ENCODE data around the gene KPNA6. TPM values are rescaled to one million over a fixed set of nuclear protein-coding genes. Genes with fewer than 3 reads are reported as not detected.

KPNA6 gene
- total and polyA plus RNA-seq, 2 of the 13 experiments (the other 11 are each of a cell fraction or from before 2014, with no cell fraction given) = 22.0 to 47.5 TPM

- TF ChIP-seq ATF4 (CRISPR knock-in tag; IDR thresholded peaks at IDR 0.05) = peak in 1 of 2 experiments; percentile 36; a peak in 2 of 4 replicates
- TF ChIP-seq NR2F1 (CRISPR knock-in tag; IDR thresholded peaks at IDR 0.05) = no peak
- no peak for TF ChIP-seq THYN1 (CRISPR knock-in tag; IDR thresholded peaks at IDR 0.05; ENCODE audit: borderline replicate concordance, low read depth)
- no peak for TF ChIP-seq MAF1 (CRISPR knock-in tag; IDR thresholded peaks at IDR 0.05; ENCODE audit: borderline replicate concordance)
- no peak for TF ChIP-seq HIC2 (CRISPR knock-in tag; IDR thresholded peaks at IDR 0.05; ENCODE audit: low read depth)
- TF ChIP-seq ZFAT (CRISPR knock-in tag; conservative IDR thresholded peaks at IDR 0.05) = no peak
- no peak for TF ChIP-seq TEAD3 (CRISPR knock-in tag; optimal IDR thresholded peaks at IDR 0.05; ENCODE audit: borderline replicate concordance)
- no peak for TF ChIP-seq RAD21 (CRISPR knock-in tag; IDR thresholded peaks at IDR 0.05)
- no peak for TF ChIP-seq ZNF142 (CRISPR knock-in tag; IDR thresholded peaks at IDR 0.05)
- no peak for TF ChIP-seq GRHL1 (CRISPR knock-in tag; conservative IDR thresholded peaks at IDR 0.05)
- TF ChIP-seq RARG (CRISPR knock-in tag; IDR thresholded peaks at IDR 0.05; ENCODE audit: low read depth) = no peak
- TF ChIP-seq ZNF619 (CRISPR knock-in tag; IDR thresholded peaks at IDR 0.05) = peak; percentile 63; the same call in 1 of the 2 replicates
- no peak for TF ChIP-seq GTF2F1 (IDR thresholded peaks at IDR 0.05; ENCODE audit: low read length)
- no peak for TF ChIP-seq ZNF496 (CRISPR knock-in tag; IDR thresholded peaks at IDR 0.05; ENCODE audit: insufficient replicate concordance)
- peak; percentile 75; the same call in 1 of the 2 replicates for TF ChIP-seq ZNF816 (CRISPR knock-in tag; IDR thresholded peaks at IDR 0.05; ENCODE audit: borderline replicate concordance)
- peak; percentile 90 for TF ChIP-seq HOXA3 (CRISPR knock-in tag; IDR thresholded peaks at IDR 0.05)
- no peak for TF ChIP-seq HHEX (CRISPR knock-in tag; IDR thresholded peaks at IDR 0.05)
- no peak for TF ChIP-seq ZNF441 (CRISPR knock-in tag; IDR thresholded peaks at IDR 0.05; ENCODE audit: borderline replicate concordance)
- 0 out of 2 replicates have a peak, but pooled peaks have one; percentile 4 for TF ChIP-seq HNF4A (CRISPR knock-in tag; IDR thresholded peaks at IDR 0.05)
These were observed 114.3 kb downstream of the KPNA6 start, which contains the start of the genes EIF3I and TMEM234 (continued) for GRCh38 chr1:32221980-32222755.
